Bronchial epithelial cell (primary cell): ENCODE measurements around the gene HERC2. TPM values are rescaled to one million over a fixed set of nuclear protein-coding genes. Genes with fewer than 3 reads are reported as not detected.
"Not testable (repeated sequence)": the region's sequence is repeated elsewhere in the genome, so short reads cannot be mapped to it uniquely, and the experiment has no call there.

Source experiments
- DNase-seq: peaks from one replicate; pipeline ENCODE4 v3.0.0-alpha.2; 2010; ENCODE audit warnings: low read depth
- FAIRE-seq: peaks from 2 replicates; lab custom pipeline; 2011; peaks lifted over from hg19 to GRCh38; lab: Jason Lieb, UNC
- H3K27me3 ChIP-seq: 2 replicates; pipeline ENCODE4 v1.5.1; 2011; ENCODE audit warnings: low read length; ENCODE audit not compliant: control insufficient read depth, insufficient read depth
- H3K36me3 ChIP-seq: 2 replicates; pipeline ENCODE4 v1.5.1; 2011; ENCODE audit warnings: low read length; ENCODE audit not compliant: control insufficient read depth, insufficient read depth
- H3K4me3 ChIP-seq: 2 replicates; pipeline ENCODE4 v1.5.1; 2011; ENCODE audit warnings: mild to moderate bottlenecking, low read depth, low read length, control low read depth
- CTCF ChIP-seq: IDR thresholded peaks from 2 replicates; pipeline ENCODE4 v1.5.1; 2011; ENCODE audit warnings: mild to moderate bottlenecking, moderate library complexity, low read length, control low read depth, inconsistent platforms; ENCODE audit not compliant: insufficient read depth, severe bottlenecking
- total RNA-seq: library from RNA; depleted of rRNA; stranded (reverse); fragments of >200 nt; gene quantifications from 2 replicates; pipeline ENCODE4 v1.2.1, GENCODE V29; 2014

HERC2 gene
- total RNA-seq, 1 donor from 2014 or later = 22.6 TPM

GRCh38 chr15:28228096-28228495 is 93.9 kb downstream of the HERC2 start:
- no peak overlapping the region for H3K4me3 ChIP-seq
- H3K36me3 ChIP-seq = peaks cover 3% of the 10 kb centered on the region
- FAIRE-seq (no peak), DNase-seq (no peak)
- no peaks in the 10 kb centered on the region for H3K27me3 ChIP-seq
- no peak for TF ChIP-seq CTCF

GRCh38 chr15:28227303-28227702 is 94.7 kb downstream of the HERC2 start:
- DNase-seq = peak; percentile 68
- peak; percentile 16 for TF ChIP-seq CTCF
- not testable (repeated sequence) for H3K36me3 ChIP-seq, FAIRE-seq, H3K27me3 ChIP-seq, H3K4me3 ChIP-seq

- not testable (repeated sequence) for H3K4me3 ChIP-seq, H3K27me3 ChIP-seq, H3K36me3 ChIP-seq, FAIRE-seq
- peak; percentile 8 for DNase-seq
Measured at GRCh38 chr15:28222612-28223011, 99.4 kb downstream of the HERC2 start.

GRCh38 chr15:28221696-28222095 is 100.3 kb downstream of the HERC2 start:
- not testable (repeated sequence) for H3K36me3 ChIP-seq, DNase-seq, H3K4me3 ChIP-seq, FAIRE-seq, H3K27me3 ChIP-seq

- Histone ChIP-seq H3K36me3 (peaks cover 3% of the 10 kb centered on the region), H3K4me3 (no peak overlapping the region), H3K27me3 (no peaks in the 10 kb centered on the region)
- DNase-seq (no peak), FAIRE-seq (no peak)
- TF ChIP-seq CTCF = no peak
Measured at GRCh38 chr15:28219116-28219515, 102.9 kb downstream of the HERC2 start.

GRCh38 chr15:28216946-28217546 is 104.9 kb downstream of the HERC2 start:
- DNase-seq, H3K36me3 ChIP-seq, H3K27me3 ChIP-seq, H3K4me3 ChIP-seq, FAIRE-seq: not testable (repeated sequence)

GRCh38 chr15:28215521-28215920 is 106.5 kb downstream of the HERC2 start:
- H3K36me3 ChIP-seq, FAIRE-seq, DNase-seq, H3K4me3 ChIP-seq, H3K27me3 ChIP-seq: not testable (repeated sequence)

GRCh38 chr15:28214006-28214790 is 107.8 kb downstream of the HERC2 start:
- not testable (repeated sequence) for FAIRE-seq, DNase-seq

GRCh38 chr15:28213393-28213792 is 108.6 kb downstream of the HERC2 start:
- not testable (repeated sequence) for H3K27me3 ChIP-seq, H3K4me3 ChIP-seq, DNase-seq, FAIRE-seq, H3K36me3 ChIP-seq

More at GRCh38 chr15:28214006-28214790, 107.8 kb downstream of the HERC2 start:
- not testable (repeated sequence) for H3K27me3 ChIP-seq, H3K4me3 ChIP-seq, H3K36me3 ChIP-seq
